GDM1 (cell line): Measurements from ENCODE around the gene TADA3.

Source experiments
- DNase-seq: peaks from one replicate; lab custom pipeline; 2025; lab: John Stamatoyannopoulos, UW

The TADA3 gene

DNA sequence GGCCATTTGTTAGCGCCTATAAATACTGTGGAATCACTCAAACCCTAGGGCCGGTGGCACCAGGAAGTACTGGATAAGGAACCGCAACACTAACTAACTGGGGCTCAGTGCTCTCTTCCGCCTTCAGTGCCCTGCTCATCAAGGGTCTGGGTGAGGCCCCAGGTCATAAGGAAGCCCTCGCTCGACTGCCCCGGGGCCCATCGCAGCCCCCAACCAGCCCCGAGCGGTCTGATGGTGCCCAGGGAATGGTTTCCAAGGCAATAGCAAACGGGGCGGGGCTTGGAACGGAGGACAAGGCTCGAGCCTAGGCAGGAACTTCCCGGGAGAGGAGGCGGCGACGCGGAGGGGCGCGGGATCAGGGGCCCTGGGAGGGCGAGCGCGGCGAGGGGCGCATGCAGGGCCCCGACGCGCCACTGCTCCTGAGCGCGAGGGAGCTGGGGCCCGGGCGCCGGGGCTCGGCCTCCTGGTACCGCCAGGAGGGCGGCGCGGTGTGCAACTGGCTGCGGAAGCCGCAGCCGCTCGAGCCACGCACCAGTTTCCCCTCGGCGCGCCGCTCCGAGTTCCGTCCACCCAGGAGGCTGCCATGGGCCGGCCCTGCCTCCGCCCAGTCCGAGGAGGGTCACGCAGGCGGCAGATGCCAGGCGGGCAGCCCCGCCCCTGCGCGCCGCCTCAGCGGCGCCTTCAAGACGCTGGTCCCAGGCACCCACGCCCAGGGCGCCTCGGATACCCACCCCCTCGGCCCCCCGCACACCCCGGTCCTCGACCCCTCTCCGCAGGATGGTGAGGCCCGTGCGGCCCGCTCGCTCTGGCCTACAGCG is 17.6 kb upstream of the TADA3 start, which contains the start of gene TTLL3:
TSS of gene TTLL3 (plus strand) at position 648 of the 818 bp plus-strand sequence. CDS start 400 bp downstream, outside the sequence.
- peak; percentile 60 for DNase-seq

DNA sequence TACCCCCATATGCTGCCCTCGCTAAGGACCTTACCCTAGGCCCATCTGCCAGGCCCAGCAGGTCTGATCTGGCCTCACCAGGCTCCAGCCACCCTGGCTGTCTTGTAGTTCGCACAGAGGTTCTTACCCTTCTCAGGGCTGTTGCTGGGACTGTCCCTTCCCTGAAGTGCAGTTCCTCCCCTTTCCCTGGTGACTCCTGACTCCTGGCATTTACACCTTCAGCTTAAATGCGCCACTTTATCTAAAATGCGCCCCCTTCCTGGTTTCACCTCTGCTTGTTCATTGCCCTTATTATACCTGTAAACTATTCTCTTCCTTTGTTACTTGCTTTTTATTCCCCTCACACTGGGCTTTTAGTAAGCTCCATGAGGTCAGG is 17.0 kb upstream of the TADA3 start:
- no peak for DNase-seq

DNA sequence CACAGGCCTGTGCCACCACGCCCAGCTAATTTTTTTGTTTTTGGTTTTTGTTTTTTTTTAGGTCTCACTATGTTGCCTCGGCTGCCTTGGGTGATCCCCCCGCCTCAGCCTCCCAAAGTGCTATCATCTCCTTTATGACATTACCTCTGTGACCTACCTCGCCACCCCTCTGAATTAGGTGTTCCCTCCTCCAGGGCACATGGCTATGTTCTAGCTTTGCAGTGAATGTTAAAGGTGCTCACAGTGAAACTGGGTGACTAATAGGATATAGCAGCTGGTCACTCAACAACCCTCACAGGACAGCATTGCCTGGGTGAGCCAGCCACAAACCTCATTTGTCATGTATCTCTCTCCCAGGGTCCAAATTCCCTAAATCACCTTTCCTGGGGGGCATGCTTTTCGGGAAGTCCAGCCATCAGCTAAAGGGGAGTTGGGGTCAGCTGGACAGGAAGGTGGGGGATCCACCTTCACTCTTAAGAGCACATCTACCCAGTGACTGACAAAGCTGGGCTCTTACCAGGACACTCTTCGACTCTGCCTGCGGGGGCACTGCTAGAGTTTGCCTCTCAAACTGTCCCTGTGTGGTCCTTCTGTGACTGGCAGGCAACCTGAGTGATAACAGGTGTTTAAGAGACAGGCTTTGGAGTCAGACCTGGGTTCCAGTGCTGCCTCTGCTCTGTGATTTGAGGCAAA is 16.2 kb upstream of the TADA3 start:
- peak; percentile 19 for DNase-seq

DNA sequence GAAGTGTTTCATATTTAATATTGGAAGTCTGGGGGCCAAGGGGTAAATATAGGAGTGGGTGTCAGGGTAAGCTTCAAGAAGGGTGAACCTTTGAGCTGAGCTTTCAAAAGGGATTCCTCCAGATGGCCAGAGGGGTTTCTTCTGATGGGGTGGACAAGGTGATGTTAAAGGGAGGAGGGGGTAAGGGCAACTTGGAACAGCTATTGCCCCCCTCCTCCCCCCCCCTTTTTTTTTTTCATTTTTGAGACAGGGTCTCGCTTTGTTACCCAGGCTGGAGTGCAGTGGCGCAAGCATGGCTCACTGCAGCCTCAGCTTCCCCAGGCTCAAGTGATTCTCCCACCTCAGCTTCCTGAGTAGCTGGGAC is 15.7 kb upstream of the TADA3 start:
- DNase-seq, result no peak

DNA sequence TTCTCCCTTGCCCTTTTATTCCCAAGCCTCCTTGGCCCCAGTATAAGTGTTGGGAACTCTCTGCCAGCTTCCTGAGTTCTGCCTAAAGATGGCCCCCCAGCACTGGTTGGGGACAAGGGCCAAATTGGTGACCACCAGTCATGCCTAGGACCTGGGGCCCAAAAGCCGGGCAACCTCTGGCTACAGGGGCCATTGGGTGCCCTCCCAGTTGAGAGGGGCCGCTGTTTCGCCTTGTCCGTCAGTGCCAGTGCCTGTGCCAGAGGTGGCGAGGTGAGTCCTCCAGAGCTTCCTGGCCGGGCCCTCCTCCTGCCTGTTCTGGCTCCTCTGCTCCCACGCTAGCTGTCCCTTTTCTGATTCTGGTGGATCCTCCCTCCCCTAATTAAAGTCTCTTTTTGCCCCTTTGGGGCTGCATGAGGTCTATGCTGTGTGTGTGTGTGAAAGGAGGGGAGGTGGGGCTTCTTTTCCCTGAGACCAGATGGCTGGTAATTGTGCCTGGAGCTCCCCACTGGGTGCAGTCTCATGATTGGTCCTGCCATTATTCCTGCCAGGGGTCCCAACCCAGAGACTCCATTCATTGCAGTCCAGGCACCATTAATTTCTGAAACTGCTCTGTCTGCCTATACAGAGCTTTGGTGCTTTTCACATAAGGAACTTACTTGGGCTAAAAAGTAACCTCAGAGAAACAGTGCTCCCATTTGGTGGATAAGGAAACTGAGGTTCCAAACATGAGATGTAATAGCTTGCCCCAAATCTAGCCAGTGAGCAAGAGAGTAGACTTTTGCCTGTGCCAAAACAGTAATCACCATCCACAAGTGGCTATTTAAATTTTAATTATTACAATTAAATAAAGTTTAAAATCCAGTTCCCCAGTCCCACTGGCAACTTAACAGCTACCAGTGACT is 14.7 kb upstream of the TADA3 start:
- DNase-seq, result no peak

DNA sequence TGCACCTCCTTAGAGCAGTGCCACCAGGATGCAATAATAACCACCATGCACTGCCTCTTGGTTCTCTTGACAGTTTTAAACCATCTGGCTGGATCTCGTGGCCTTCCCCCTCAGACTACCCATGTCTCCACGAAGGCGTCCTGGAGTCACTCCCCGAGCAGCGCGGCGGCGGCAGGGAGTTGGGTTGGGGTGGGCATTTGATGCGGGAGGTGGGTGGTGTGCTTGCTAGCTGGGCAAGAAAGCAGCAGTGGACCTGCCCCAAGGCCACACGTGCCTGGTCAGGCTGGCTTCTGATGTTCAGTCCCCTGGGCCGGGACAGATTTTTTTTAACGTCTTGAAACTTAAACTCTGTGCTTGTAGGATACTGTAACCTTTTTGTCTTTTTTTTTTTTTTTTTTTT is 13.9 kb upstream of the TADA3 start:
- no peak for DNase-seq

DNA sequence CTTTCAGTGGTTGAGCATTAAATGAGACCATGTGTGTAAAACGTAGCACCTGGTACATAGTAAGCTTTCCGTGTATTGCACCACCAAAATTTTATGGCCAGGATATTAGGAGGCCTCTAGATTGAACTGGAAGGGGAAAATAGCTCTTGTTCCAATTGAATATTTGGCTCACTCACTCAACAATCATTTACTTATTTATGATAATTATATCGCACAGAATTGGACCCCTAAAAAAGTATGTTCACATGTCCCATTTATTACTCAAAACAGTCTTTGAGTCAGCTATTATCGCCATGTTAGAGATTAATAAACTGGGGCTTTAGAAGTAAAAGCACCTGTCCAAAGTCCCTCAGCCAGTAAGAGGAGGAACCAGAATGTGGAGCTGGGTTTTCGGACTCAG is 12.7 kb upstream of the TADA3 start:
- DNase-seq, result no peak

DNA sequence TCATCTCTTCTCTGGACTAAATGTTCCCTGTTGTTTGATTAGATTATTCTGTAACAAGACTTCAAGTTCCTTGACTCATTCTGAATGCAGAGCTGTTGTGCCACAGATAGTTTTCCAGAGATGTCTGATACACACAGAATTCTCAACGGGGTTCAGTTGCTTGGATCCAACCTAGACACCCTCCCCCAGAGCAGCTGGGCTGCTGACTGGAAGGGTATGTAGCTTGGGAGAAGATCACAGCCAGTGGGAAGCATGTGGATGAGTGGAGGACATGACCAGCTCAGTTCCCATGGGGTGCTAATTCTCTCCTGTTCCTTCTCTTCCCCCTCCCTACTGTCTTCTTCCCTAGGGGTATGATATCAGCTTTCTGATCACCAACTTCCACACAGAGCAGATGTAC is 11.2 kb upstream of the TADA3 start:
- DNase-seq, result no peak

DNA sequence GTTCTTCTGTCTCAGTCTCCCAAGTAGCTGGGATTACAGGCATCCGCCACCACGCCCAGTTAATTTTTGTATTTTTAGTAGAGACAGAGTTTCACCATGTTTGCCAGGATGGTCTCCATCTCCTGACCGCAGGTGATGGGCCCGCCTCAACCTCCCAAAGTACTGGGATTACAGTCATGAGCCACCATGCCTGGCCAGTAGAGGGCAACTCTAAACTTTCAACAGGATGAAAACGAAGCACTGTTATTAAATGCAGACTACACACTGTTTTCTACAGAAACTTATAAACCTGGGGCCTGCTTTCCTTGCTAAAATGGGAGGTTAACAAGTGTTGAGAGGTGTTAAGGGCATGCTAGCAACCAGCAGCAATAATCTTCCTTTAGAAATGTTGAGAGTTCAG is 8.3 kb upstream of the TADA3 start:
- DNase-seq, result no peak

DNA sequence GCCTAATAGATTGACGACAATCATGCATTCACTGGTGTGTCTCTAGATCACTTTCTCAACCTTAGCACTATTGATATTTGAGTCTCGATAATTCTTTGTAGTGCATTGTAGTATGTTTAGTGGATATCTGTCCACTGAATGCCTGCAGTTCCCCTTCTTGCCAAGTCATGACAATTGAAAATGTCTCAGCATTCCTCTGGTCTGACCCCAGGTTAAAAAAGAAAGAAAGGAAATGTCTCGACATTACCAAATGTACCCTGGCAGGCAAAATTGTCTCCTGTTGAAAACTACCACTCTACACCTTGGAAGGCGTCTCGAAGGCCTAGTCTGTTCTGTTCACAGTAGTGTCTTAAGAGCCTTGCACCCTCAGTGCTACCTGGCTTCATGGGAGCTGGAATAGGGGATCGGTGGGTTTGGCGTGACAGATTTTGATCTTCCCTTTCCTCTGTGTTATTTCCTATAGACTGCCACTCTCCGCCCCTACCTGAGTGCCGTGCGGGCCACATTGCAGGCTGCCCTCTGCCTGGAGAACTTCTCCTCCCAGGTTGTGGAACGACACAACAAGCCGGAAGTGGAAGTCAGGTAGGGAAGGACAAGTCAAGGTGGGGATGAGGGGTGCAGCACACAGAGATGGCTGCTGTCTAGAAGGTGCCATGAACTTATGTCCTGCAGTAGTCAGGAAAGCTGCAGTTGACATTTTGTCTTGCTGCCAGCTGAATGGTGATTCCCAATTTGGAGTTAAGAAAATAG is 5.1 kb upstream of the TADA3 start:
- DNase-seq, result no peak

DNA sequence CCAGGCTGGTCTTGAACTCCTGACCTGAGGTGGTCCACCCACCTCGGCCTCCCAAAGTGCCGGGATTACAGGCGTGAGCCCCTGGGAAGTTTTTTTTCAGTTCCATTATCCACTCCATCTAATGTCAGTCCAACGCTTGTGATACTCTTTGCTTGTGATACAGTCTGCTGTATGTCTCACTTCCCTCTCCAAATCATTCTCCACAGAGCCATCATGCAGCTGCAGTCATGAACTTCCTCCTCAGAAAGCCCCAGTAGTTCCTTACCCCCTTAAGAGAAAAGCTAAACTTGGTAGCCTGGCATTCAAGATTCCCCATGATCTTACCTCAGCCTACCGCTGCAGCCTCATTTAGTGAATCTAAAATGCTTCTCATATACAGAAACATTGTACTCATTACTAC is 2.9 kb upstream of the TADA3 start:
- no peak for DNase-seq

DNA sequence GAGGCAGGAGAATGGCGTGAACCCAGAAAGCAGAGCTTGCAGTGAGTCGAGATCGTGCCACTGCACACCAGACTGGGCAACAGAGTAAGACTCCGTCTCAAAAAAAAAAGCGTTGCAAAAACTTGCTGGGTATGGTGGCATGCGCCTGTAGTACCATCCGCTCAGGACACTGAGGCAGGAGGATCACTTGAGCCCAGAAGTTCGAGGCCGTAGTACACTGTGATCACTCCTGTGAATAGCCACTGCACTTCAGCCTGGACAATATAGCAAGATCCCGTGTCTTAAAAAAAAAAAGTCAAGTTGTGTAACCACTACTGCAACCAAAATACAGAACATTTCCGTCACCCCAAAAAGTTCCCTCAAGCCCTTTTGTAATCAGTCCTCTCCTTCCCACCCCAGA is 2.1 kb upstream of the TADA3 start:
- no peak for DNase-seq

DNA sequence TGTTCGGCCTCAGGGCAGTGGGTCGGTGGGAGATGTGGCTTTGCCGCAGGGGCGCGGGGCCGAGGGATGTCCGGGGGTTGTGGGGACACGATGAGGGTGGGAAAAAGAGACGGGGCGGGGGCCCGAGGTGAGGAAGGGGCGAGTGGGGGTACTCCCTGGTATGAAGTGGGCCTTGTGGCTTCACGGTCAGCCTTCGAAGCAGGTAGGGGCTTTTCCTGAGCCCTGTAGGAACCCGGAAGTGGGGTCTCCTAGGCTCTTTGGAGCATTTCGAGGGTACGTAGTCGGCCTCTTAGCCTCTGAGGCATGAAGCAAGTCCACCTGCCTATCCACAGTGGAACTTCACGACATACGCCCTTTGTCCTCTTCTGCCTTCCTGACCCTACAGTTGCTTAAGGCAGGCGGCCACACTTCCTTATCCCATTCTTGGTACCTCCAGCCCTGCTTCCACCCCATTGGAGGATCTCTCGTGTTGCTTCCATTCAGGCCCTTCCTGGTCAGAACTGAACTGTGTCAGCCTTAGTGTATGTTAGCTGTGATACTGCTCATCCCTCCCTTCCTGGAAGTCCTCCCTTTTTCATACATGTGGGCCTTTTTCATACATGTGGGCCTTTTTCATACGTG is 998 bp upstream of the TADA3 start:
- peak; percentile 28 for DNase-seq

DNA sequence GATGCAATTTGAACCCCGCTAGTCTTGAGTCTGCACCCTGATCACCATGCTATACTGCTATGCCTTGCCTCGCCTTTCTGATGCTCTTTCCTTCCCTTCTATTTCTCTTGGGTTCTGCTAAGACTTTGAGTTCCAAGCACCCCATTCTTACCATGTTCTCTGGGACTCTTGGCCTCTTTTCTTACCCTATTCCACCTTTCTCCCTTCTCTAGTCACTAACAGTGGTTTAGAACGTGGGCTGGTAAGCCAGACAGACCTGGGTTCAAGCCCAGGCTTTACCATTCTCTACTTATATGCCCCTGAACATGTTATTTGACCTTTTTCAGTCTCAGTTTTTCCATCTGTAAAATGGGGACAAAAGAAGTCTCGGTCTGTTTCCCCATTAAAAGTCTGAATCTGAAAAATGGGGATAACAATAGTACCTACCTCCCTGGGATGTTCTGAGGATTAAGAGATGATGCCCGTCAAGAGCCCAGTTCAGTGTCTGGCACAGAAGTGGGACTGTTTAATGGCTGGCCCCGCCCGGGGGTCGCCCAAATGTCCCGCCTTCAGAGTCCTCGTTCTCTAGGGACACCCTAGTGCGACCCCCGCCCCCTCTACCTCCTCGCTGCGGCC is 376 bp downstream of the TADA3 start:
- no peak for DNase-seq

DNA sequence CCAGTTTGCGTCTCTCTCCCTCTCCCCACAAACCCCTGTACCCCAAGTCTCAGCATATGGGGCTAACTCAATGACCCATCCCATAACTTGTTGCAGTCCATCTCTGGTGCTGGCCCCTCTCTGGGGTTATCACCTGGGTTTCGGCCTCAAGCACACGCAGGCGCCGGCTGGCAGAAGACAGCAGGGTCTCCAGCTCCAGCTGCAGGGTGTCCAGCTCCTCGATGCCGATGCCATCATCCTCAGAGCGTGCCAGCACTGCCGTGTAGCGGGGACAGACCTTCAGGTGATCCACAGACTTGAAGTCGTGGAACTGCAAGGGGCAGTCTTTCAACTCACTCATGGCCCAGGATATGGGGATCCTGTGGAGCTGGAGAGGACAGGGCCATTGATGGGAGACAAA is 1.1 kb downstream of the TADA3 start:
- no peak for DNase-seq

DNA sequence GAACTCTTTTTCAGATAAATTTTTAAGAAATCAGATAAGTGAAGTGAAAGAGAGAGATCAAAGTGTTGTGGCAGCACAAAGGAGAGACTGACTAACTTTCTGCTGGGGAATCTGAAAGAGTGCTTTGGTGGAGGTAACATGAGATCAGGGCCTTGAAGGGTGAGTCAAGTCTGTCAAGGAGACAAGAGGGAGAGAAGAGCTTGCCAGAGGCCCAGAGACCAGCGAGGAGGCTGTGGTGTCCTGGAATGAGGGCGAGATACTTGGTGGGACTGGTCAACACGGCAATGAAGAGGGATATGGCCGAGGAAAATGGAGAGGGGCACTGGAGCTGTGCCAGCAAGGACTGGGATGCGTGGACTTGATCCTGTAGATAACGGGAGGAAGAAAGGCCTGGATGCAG is 4.6 kb downstream of the TADA3 start:
- no peak for DNase-seq

DNA sequence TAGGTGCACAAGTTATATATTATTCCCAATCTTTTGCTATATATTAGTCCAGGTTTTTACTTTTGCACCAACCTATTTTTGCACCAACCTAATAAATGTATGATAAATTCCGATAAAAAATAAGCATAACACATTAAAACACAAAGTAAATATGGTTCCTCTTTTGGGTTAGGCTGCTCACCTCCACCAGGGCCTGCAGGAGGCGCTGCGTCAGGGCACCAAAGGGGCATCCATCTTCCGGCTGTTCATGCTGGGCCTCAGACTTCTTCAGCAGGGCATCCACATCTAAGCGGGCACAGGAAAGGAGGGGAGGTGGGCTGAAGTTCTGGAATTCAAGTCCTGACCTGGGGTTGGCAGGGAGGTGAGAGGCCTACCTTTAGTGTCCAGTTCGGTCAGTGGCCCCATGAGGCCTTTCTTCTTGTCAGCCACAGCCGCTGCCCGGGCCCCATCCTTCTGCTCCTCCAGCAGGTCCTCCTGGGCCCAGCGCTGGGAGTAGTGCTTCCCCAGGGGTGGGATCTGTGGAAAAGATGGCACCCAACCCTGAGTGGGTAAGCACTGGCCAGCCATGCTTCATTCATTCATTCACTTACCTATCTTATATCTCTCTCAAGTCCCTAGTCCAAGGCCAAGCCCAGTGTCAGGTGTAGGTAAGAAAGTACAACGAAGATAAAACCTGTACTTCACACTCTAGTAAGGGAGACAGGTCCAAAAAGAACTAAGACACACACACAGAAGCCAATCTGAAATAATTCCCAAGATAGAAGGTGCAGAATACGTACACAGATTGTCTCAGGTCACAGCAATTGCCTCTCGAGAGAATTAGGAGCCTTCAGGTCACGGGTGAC is 5.2 kb downstream of the TADA3 start:
- DNase-seq, result no peak

DNA sequence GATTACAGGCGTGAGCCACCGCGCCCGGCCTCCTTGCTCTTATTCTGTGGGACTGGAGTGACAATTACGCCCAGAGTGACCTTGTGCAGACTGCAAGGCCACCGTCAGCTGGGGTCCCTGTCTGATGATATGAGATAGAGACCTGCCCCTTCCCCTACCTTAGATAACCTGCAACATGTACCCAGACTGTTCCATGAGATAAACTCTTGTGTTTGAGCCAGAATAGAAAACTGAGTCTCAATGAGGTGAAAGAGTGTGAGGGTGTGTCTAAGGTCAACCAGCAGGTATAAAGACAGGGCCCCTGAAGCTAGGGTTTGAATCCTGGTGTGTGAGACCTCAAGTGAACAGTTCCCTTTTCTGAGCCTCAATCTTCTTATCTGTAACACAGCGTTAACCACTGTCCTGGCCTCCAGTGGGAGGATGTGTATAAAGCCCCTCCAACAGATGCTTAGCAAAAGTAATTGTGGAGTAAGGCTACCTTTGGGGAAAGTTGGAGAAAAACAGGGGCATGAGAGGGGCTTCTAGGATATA is 6.0 kb downstream of the TADA3 start:
- no peak for DNase-seq

DNA sequence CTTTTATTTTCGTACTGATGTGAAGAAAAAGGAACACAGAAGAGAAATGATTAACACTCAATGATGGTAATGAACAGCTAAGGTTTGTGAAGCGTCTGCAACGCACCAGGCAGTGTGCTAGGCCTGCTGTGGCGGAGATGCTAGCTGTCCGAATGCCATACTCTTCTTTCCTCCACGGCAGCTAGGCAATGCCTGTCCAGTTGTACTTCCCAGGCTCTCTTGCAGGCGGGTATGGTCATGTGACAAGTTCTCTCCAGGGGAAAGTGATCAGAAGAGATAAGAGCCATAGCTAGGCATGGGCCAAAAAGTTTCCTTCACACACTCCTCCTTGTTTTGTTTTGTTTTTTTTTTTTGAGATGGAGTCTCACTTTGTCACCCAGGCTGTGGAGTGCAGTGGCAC is 6.7 kb downstream of the TADA3 start:
- DNase-seq, result no peak

DNA sequence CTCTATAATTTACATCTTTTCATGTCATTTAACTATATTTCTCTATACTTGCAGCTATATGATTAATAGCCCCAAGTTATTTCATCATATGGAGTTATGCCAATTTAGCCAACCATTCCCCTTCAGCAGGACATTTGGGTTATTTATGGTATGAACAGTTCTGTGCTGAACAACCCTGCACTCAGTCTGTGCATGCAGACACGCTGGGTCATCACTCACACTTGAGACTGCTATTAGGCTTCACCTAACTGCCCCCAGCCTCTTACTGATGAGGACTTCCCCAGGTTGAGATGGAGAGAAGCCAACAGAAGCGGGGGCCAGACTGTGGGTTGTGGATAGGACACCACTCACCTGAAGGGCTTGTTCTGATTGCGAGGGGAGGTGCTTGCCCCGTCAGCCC is 7.3 kb downstream of the TADA3 start:
- DNase-seq, result no peak
